Stomach (tissue), 9 donors: ENCODE measurements around the gene NDOR1. TPM values are rescaled to one million over a fixed set of nuclear protein-coding genes. Genes with fewer than 3 reads are reported as not detected.

Source experiments
- DNase-seq, 2 donors: peaks; one replicate each; pipeline versions ENCODE4 v3.0.0 to v3.0.0-alpha.2; 2013 to 2019
- H3K27ac ChIP-seq, 5 donors: fragments of 200-600 bp in 4 of 5; sonication (generic) in 4 of 5; one replicate each; pipeline ENCODE4 v1.5.1; 2013 to 2019; ENCODE audit warnings: mild to moderate bottlenecking in 1 of 5, moderate library complexity in 1 of 5
- H3K27me3 ChIP-seq, 3 donors: fragments of 200-600 bp; sonication (generic); one replicate each; pipeline ENCODE4 v1.5.1; 2017 to 2019; ENCODE audit warnings: mixed run types in 1 of 3
- H3K36me3 ChIP-seq, 4 donors: fragments of 200-600 bp; sonication (generic); 1 replicate in 3 of 4; 2 replicates in 1 of 4; pipeline ENCODE4 v1.5.1; 2016 to 2019
- H3K4me1 ChIP-seq, 4 donors: fragments of 200-600 bp; sonication (generic); one replicate each; pipeline ENCODE4 v1.5.1; 2016 to 2019
- H3K4me3 ChIP-seq, 4 donors: fragments of 200-600 bp; sonication (generic) in 3 of 4; one replicate each; pipeline ENCODE4 v1.5.1; 2016 to 2019; ENCODE audit warnings: mild to moderate bottlenecking in 1 of 4
- H3K9me3 ChIP-seq, 4 donors: fragments of 200-600 bp; sonication (generic); one replicate each; pipeline ENCODE4 v1.5.1; 2016 to 2019
- CTCF ChIP-seq, 7 experiments: fragments of 450-650 bp in 4 of 7; fragments of 200-600 bp in 3 of 7; sonication (generic) in 3 of 7; IDR thresholded peaks; one replicate each; pipeline ENCODE4 v1.5.1; 2016 to 2019; ENCODE audit warnings: antibody characterized with exemption in 7 of 7, control low read depth in 2 of 7, mild to moderate bottlenecking in 1 of 7
- EP300 ChIP-seq: sonication (generic); formaldehyde crosslinking; IDR thresholded peaks from one replicate; pipeline ENCODE4 v1.6.1; 2017; ENCODE audit warnings: antibody characterized with exemption
- POLR2A ChIP-seq, 4 donors: fragments of 450-650 bp; IDR thresholded peaks; one replicate each; pipeline ENCODE4 v1.6.1; 2016; ENCODE audit warnings: antibody characterized with exemption in 4 of 4, control low read depth in 2 of 4, mild to moderate bottlenecking in 1 of 4, moderate library complexity in 1 of 4
- POLR2AphosphoS5 ChIP-seq, 3 donors: sonication (generic); formaldehyde crosslinking; IDR thresholded peaks; one replicate each; pipeline ENCODE4 v1.6.1; 2016; ENCODE audit warnings: antibody characterized with exemption in 3 of 3
- WGBS, 5 donors: extraction: QIAGEN DNeasy Blood & Tissue Kit in 3 of 5; methylation state at CpG; one replicate each; pipeline versions ENCODE4 v1.1.5 to v1.1.7; 2013 to 2018; 5-methylcytosine and 5-hydroxymethylcytosine counted together
- intact Hi-C: fragments of 100-400 bp; cut with DNase I; formaldehyde crosslinking; loops from one replicate; pipeline ENCODE4 v1.15.1; 2023; ENCODE audit warnings: low total_unique reads
- polyA plus RNA-seq, 3 donors: library from polyadenylated mRNA; stranded (reverse); fragments of 200-250 nt; gene quantifications; one replicate each; pipeline ENCODE4 v1.2.3, GENCODE V29; 2013
- total RNA-seq, 5 donors: library from RNA; depleted of rRNA; stranded (reverse); fragments of >200 nt; gene quantifications; one replicate each; pipeline versions ENCODE4 v1.1.0 to v1.2.3, GENCODE V29; 2014 to 2016
- donor health status: healthy with polysubstance abuse.
- donor health status: Bipolar disorder and iron deficiency.
- donor health status: healthy.

NDOR1 gene
- total and polyA plus RNA-seq, 8 donors: 0.89 to 105 (median 7.9) TPM

- H3K9me3 ChIP-seq: no peaks in the 10 kb centered on the region
- H3K36me3 ChIP-seq: peaks cover 0 to 16% (median 11%) of the 10 kb centered on the region in 4 donors
- intact Hi-C loops: no loop called here
- DNase-seq: peak in 1 of 2 donors; percentile 80
- WGBS, 5 donors: 72 to 97% (median 77%) methylated on average over 11 to 35 of the region's 35 CpGs
- H3K4me3 ChIP-seq: no peak overlapping the region
- peaks cover 22 to 46% (median 38%) of the 10 kb centered on the region in 4 donors for H3K4me1 ChIP-seq
- no peaks in the 10 kb centered on the region for H3K27me3 ChIP-seq
- no peak for TF ChIP-seq POLR2AphosphoS5 (IDR thresholded peaks at IDR 0.05)
- TF ChIP-seq POLR2A (IDR thresholded peaks at IDR 0.05): no peak
- TF ChIP-seq CTCF (IDR thresholded peaks at IDR 0.05): no peak
- TF ChIP-seq EP300: no peak
- H3K27ac ChIP-seq: no peak overlapping the region
Observed at GRCh38 chr9:137252555-137253506, 47.3 kb downstream of the NDOR1 start.

DNA sequence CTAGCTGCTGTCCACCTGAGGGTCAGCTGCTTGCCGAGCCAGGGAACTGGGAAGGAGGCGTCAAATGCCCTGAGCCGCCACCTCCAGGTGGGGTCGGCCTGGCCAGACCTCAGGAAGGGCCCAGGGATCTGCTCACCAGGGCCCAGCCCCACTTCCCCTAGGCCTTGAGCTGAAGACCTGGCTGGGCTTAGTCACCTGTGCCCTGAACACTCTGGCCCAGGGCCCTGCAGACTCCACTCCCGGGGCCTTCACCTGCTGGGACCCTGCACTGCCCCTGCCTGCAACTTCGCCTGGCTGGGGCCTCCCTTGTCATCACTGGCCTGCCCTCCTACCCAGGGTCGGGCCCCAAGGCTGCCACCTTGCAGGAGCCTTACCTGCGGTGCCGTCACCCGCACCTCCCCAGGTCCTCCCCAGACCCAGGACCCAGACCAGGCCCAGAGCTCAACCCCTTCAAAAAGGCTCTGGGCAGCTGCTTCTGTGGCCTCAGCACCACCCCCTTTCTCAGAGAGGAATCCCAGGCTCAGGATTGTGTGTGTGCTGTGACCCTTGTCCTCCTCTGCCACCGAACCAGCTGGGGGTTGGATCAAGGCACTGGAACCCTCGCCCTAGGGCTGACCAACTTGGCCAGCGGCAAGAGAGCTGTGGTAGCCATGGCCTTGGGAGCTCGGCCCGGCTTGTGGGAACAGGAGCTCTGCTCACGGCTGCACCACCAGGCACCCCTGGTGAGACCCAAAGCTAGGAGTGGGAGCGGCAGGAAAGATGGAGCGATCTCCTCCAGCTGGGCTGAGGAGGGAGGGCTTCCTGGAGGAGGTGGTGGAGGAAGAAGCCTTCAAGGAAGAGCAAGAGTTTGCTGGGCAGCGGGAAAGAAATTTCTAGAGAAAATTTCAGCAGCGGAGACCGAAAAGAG, 48.5 kb downstream of the NDOR1 start:
- Histone ChIP-seq H3K4me3 (peak overlapping the region; percentile 94 to 100 (median 98)), H3K36me3 (peaks cover under 1 to 26% (median 21%) of the 10 kb centered on the region in 4 donors), H3K4me1 (peaks cover 22 to 51% (median 38%) of the 10 kb centered on the region in 4 donors), H3K27ac (peak overlapping the region in 4 of 5 donors; percentile 76 to 91 (median 82)), H3K27me3 (no peaks in the 10 kb centered on the region), H3K9me3 (no peaks in the 10 kb centered on the region)
- DNase-seq: no peak
- WGBS, 5 donors: 48 to 65% (median 53%) methylated on average over 12 to 21 of the region's 21 CpGs
- intact Hi-C loops: no loop called here
- no peak for TF ChIP-seq EP300
- no peak for TF ChIP-seq POLR2AphosphoS5 (IDR thresholded peaks at IDR 0.05)
- TF ChIP-seq CTCF (IDR thresholded peaks at IDR 0.05): no peak
- TF ChIP-seq POLR2A (IDR thresholded peaks at IDR 0.05): no peak

DNA sequence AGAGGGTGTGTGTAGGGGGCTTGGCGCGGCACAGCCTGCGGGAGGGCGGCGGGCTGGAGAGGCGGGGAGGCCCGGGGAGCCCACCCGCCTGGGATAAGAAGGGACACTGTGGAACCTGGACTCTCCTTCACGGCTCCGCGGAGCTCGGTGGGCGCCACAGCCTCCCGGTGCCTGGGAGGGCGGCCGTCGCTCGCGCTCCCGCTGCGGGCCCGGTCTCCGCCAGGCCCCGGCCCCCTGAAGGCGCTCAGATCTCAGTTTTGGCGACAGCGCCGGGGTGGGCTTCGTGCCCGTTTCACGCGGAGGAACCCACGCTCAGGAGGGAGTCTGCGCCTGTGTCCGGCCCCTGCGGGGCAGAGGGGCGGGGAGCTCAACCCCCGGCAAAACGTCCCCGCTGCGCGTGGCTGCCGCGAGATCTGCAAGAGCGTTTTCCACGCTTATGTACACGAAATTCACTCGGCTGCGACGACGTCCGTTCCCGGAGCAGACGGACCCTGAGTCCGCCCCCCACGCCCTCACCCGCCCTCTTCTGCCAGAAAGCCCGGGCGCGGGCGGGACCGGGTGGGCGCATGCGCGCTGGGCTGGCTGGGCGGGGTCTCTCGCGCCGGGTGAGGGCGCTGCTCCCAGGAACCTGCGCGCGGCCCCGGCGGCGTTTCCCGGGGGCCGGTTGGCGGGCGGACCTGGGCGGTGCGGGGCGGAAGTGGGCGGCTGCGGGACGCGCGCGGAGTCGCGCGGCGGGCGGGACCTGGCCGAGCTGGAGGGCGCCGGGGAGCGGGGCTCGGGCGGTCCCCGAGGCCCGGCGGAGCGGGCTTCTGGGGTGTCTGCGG, 49.3 kb downstream of the NDOR1 start, which contains the start of gene NELFB:
Gene NELFB (plus strand): TSS at position 704 of the 824 bp plus-strand sequence.
- Histone ChIP-seq H3K27ac (peak within 1 kb of the TSS; percentile 78 to 91 (median 83)), H3K36me3 (peaks cover 4 to 32% (median 26%) of the 10 kb centered on the region in 4 donors), H3K9me3 (no peaks in the 10 kb centered on the region), H3K27me3 (no peaks in the 10 kb centered on the region), H3K4me1 (peaks cover 22 to 51% (median 38%) of the 10 kb centered on the region in 4 donors), H3K4me3 (peak within 1 kb of the TSS; percentile 94 to 100 (median 98))
- peak; percentile 96 to 97 for DNase-seq
- intact Hi-C loops: no loop called here
- WGBS, 5 donors: 0 to 4% (median 1%) methylated on average over 37 to 105 of the region's 105 CpGs
- TF ChIP-seq CTCF (IDR thresholded peaks at IDR 0.05) (peak in 1 of 7 experiments; percentile 33), POLR2A (IDR thresholded peaks at IDR 0.05) (no peak), EP300 (no peak), POLR2AphosphoS5 (IDR thresholded peaks at IDR 0.05) (peak; percentile 33 to 85 (median 75))
